ENCODE measurements around the gene PHLPP1. TPM values are rescaled to one million over a fixed set of nuclear protein-coding genes. Genes with fewer than 3 reads are reported as not detected.

The PHLPP1 gene
- total RNA-seq, 1 experiment from 2014 or later: 39.9 TPM

- H3K79me2 ChIP-seq (ENCODE audit: insufficient read depth, low read length): peaks cover 54% of the 10 kb centered on the region; the same call in 1 of the 2 replicates
- no peak overlapping the region for H2BK15ac ChIP-seq (ENCODE audit: low read depth, low read length)
- H2BK120ac ChIP-seq (ENCODE audit: low read depth, low read length, poor library complexity, severe bottlenecking): no peak overlapping the region
- no peaks in the 10 kb centered on the region for H3K9me3 ChIP-seq (ENCODE audit: control insufficient read depth, low read depth, low read length)
- TF ChIP-seq, protein P1, sequence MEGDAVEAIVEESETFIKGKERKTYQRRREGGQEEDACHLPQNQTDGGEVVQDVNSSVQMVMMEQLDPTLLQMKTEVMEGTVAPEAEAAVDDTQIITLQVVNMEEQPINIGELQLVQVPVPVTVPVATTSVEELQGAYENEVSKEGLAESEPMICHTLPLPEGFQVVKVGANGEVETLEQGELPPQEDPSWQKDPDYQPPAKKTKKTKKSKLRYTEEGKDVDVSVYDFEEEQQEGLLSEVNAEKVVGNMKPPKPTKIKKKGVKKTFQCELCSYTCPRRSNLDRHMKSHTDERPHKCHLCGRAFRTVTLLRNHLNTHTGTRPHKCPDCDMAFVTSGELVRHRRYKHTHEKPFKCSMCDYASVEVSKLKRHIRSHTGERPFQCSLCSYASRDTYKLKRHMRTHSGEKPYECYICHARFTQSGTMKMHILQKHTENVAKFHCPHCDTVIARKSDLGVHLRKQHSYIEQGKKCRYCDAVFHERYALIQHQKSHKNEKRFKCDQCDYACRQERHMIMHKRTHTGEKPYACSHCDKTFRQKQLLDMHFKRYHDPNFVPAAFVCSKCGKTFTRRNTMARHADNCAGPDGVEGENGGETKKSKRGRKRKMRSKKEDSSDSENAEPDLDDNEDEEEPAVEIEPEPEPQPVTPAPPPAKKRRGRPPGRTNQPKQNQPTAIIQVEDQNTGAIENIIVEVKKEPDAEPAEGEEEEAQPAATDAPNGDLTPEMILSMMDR (conservative IDR thresholded peaks at IDR 0.05): no peak
- no peak overlapping the region for H2BK20ac ChIP-seq (ENCODE audit: low read depth, low read length, poor library complexity, severe bottlenecking)
- H3T11ph ChIP-seq (ENCODE audit: low read length): no peak overlapping the region
- WGBS (ENCODE audit: extremely low coverage, insufficient read length, low lambda C conversion rate): no CpG with 5 or more reads among the region's 3 CpGs
- H4K91ac ChIP-seq (ENCODE audit: insufficient read length, low read depth, low read length): no peak overlapping the region
- H3K27ac ChIP-seq (ENCODE audit: insufficient read length, low read depth, low read length): no peak overlapping the region
- Mint-ChIP-seq H3K9me3 (no peaks in the 10 kb centered on the region), H3K4me1 (peaks cover 75 to 82% of the 10 kb centered on the region in 2 experiments), H3K36me3 (ENCODE audit: insufficient read depth in 1 of 3, low read depth in 3 of 3) (no peaks in the 10 kb centered on the region), H3K27me3 (ENCODE audit: low read depth) (no peaks in the 10 kb centered on the region), H3K27ac (peak overlapping the region in 1 of 3 experiments; percentile 46; a peak in 1 of 7 replicates), H3K4me3 (no peak overlapping the region)
- no peak overlapping the region for H2AK5ac ChIP-seq (ENCODE audit: insufficient read length, low read length)
- no peak for DNase-seq
- H4K5ac ChIP-seq (ENCODE audit: insufficient read length, low read depth, low read length): no peak overlapping the region
- H3K56ac ChIP-seq (ENCODE audit: insufficient read length, low read depth, low read length): no peak overlapping the region
- H3K23me2 ChIP-seq (ENCODE audit: insufficient read length, low read depth, low read length, poor library complexity, severe bottlenecking): no peaks in the 10 kb centered on the region
- no peak overlapping the region for H2BK5ac ChIP-seq (ENCODE audit: insufficient read length, low read length)
- H2BK12ac ChIP-seq (ENCODE audit: insufficient read length, low read depth, low read length): no peak overlapping the region
- H3K23ac ChIP-seq (ENCODE audit: insufficient read length, low read depth, low read length): no peak overlapping the region
- no peak overlapping the region for H3K4ac ChIP-seq (ENCODE audit: low read depth, low read length)
- peaks cover 3% of the 10 kb centered on the region for H4K20me1 ChIP-seq (ENCODE audit: control insufficient read depth, insufficient read depth, insufficient read length)
- no peak overlapping the region for H4K8ac ChIP-seq (replicated peaks; ENCODE audit: insufficient read length, low read depth, low read length)
- no peak overlapping the region for H3K18ac ChIP-seq (ENCODE audit: insufficient read length, low read depth, low read length)
- H3K4me2 ChIP-seq (ENCODE audit: insufficient read depth, insufficient read length, low read length): no peak overlapping the region
- no peak overlapping the region for H3K14ac ChIP-seq (ENCODE audit: insufficient read depth, low read length)
- H3K9ac ChIP-seq (ENCODE audit: extremely low read depth, insufficient read length, low read length): no peak overlapping the region
- H2AFZ ChIP-seq (ENCODE audit: low read length): no peak overlapping the region
- peaks cover 24% of the 10 kb centered on the region for H3K4me1 ChIP-seq (ENCODE audit: insufficient read depth, low read length)
- peaks cover 9% of the 10 kb centered on the region for H3K79me1 ChIP-seq (ENCODE audit: insufficient read depth, low read depth, low read length, poor library complexity, severe bottlenecking)
- H3K27me3 ChIP-seq (ENCODE audit: insufficient read depth, low read length): no peaks in the 10 kb centered on the region
Observed at GRCh38 chr18:62786689-62787088, 71.3 kb downstream of the PHLPP1 start.

All from H9 (cell line).